ENCODE measurements around the gene COL6A2. TPM values are rescaled to one million over a fixed set of nuclear protein-coding genes. Genes with fewer than 3 reads are reported as not detected.

COL6A2 gene
- total and polyA plus RNA-seq, 8 donors, result 362 to 647 (median 447) TPM

- Histone ChIP-seq H3K4me3 (no peak overlapping the region), H3K9me3 (peaks cover 0 to 7% of the 10 kb centered on the region in 2 donors), H3K27me3 (no peaks in the 10 kb centered on the region), H3K27ac (no peak overlapping the region), H3K36me3 (peaks cover 0 to 10% of the 10 kb centered on the region in 2 donors), H3K4me1 (no peaks in the 10 kb centered on the region)
- DNase-seq (peak in 1 of 4 donors; percentile 67), ATAC-seq (no peak)
- intact Hi-C loops (cut with DNase I), result no loop called here
- no peak for TF ChIP-seq CTCF (IDR thresholded peaks at IDR 0.05)
Measured at GRCh38 chr21:46159390-46159789, 61.5 kb downstream of the COL6A2 start.

DNA sequence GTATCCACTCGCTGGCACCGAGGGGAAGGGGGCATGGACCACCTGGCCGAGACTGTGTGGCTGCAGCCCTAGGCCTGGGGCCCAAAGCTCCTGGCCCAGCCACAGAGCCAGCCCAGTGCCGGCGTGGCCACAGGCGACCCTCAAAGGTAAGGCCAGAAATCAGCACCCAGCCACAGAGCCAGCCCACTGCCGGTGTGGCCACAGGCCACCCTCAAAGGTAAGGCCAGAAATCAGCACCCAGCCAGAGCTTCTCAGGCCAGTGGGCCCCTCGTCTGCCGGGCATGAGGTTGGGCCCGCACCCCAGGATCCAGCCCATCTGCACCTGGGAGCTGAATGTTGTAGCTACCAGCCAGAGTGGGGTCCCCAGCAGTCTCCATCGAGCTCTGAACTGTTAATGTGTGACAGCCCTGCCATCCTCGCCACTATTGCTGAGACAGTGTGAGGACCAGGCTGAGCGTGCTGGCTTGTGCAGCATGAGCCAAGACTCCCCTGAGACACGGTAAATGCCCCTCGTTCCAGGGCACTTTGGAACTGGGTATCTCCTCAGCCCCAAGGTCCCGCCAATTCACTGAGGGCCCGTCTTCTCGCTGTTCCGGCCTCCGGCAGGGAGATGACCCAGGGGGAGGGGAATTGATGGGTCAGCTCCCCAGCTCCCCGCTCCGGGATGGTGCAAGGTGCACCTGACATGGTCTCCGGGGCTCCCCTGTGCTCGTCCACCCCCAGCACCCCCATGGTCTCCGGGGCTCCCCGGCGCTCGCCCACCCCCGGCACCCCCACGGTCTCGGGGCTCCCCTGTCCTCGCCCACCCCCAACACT, 62.1 kb downstream of the COL6A2 start:
- H3K4me3 ChIP-seq, result no peak overlapping the region
- no peak for TF ChIP-seq CTCF (IDR thresholded peaks at IDR 0.05)
- H3K4me1 ChIP-seq, result no peaks in the 10 kb centered on the region
- no peak overlapping the region for H3K27ac ChIP-seq
- peak in 1 of 4 donors; percentile 61 for DNase-seq
- peaks cover 0 to 7% of the 10 kb centered on the region in 2 donors for H3K9me3 ChIP-seq
- H3K27me3 ChIP-seq, result no peaks in the 10 kb centered on the region
- intact Hi-C loops (cut with DNase I), result no loop called here
- peaks cover 0 to 10% of the 10 kb centered on the region in 2 donors for H3K36me3 ChIP-seq
- ATAC-seq, result no peak

- ATAC-seq, result no peak
- H3K4me3 ChIP-seq, result no peak overlapping the region
- peaks cover 0 to 10% of the 10 kb centered on the region in 2 donors for H3K36me3 ChIP-seq
- no peaks in the 10 kb centered on the region for H3K4me1 ChIP-seq
- intact Hi-C loops (cut with DNase I), result no loop called here
- H3K9me3 ChIP-seq, result peaks cover 0 to 7% of the 10 kb centered on the region in 2 donors
- H3K27me3 ChIP-seq, result no peaks in the 10 kb centered on the region
- peak in 1 of 4 donors; percentile 55 for DNase-seq
- no peak overlapping the region for H3K27ac ChIP-seq
- TF ChIP-seq CTCF (IDR thresholded peaks at IDR 0.05), result no peak
Measured at GRCh38 chr21:46160657-46160906, 62.7 kb downstream of the COL6A2 start.

GRCh38 chr21:46160907-46161632, 63.2 kb downstream of the COL6A2 start:
- ATAC-seq, result no peak
- intact Hi-C loops (cut with DNase I), result no loop called here
- no peaks in the 10 kb centered on the region for H3K27me3 ChIP-seq
- H3K9me3 ChIP-seq, result peaks cover 0 to 7% of the 10 kb centered on the region in 2 donors
- no peak for TF ChIP-seq CTCF (IDR thresholded peaks at IDR 0.05)
- no peak overlapping the region for H3K27ac ChIP-seq
- H3K4me3 ChIP-seq, result no peak overlapping the region
- H3K36me3 ChIP-seq, result peaks cover 0 to 10% of the 10 kb centered on the region in 2 donors
- no peaks in the 10 kb centered on the region for H3K4me1 ChIP-seq
- DNase-seq, result peak in 1 of 4 donors; percentile 78
